GM19468 (cell line): ENCODE data around the gene FBXO4.

ENCODE experiments used
- ATAC-seq: cut with Tn5 transposase; IDR thresholded peaks from one replicate; pipeline ENCODE4 v1.9.1; 2021; ENCODE audit warnings: mild to moderate bottlenecking, moderate library complexity, moderate number of reproducible peaks; ENCODE audit not compliant: unreplicated experiment; ENCODE audit errors: extremely low read depth

Gene FBXO4

DNA sequence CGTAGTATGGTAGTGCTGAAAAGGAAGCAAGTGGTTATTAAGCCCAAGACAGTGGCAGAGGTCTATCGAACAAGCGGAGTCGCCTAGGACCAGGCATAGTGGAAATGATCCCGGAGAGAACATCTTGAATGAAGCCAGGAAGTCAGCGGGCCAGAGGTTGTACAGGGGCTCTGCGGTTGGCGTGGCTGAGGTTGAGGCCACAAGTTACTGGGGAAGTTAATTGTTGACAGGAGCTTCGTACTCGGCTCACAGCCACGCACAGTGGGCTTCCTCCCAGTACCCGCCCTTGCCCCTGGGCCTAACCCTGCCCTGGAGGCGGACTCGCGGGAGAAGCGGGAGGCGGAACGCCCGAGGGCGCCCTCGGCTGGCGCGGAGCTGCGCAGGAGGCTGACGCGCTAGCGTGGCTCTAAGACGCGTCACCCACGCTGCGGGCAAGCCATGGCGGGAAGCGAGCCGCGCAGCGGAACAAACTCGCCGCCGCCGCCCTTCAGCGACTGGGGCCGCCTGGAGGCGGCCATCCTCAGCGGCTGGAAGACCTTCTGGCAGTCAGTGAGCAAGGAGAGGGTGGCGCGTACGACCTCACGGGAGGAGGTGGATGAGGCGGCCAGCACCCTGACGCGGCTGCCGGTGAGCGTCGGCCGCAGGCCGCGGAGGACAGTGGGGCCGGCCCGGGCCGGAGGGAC lies at the start of gene FBXO4:
FBXO4 (plus strand) TSS at position 410 of the 683 bp plus-strand sequence; CDS start at position 439, 29 bp downstream.
- ATAC-seq, result peak; percentile 97

DNA sequence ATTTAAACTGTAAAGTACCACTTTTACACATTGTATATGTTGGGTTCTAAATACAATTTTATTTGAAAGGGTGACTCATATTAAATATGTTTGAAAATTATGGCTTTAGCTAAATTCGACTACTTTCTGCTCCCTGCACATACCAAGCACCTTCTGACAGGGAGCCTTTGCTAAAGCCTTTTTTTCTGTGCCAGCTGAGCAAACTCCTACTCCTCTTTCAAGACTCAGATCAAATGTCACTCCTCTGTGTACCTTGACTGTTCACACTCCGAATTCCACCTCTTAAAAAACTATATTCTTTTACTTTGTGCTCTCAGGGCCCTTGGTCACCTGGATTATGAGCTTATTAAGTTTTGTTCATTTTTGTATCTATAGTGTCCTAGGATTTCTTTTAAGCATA lies 48.4 kb upstream of the FBXO4 start:
- no peak for ATAC-seq

DNA sequence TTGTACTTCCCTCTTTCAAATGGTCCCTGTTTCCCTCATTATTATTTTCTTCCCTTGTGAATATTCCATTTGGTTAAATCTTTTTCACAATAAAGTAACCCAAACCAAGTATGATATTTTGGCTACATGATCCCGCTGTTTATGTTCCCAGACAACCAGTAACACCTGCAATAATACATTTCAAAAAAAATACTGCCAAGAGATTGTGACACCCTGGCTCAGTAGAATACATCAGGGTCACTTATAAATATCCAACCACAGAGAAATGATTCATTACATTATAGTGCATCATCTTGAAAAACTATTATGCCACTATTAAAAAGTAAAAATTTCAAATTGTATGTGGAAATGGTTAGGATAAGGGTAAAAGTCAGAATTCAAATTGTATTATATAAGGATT lies 47.7 kb upstream of the FBXO4 start:
- no peak for ATAC-seq

GRCh38 chr5:41878173-41878572 lies 46.9 kb upstream of the FBXO4 start:
- ATAC-seq, result no peak

- ATAC-seq, result no peak
These were observed 46.2 kb upstream of the FBXO4 start for GRCh38 chr5:41878643-41879478.

DNA sequence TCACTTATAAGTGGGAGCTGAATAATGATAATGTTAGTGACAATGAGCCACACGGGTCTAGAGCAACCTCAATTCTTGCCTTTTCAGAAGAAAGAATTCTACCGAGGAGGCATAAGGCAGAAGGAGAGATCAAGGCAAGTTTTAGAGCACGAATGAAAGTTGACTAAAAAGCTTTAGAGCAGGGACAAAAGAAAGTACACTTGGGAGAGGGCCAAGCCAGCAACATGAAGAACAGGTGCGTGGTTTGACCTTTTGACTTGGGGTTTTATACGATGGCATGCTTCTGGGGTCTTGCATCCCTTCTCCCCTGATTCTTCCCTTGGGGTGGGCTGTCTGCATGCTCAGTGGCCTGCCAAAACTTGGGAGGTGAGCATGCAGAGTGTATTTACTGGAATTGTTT lies 42.3 kb upstream of the FBXO4 start:
- no peak for ATAC-seq

DNA sequence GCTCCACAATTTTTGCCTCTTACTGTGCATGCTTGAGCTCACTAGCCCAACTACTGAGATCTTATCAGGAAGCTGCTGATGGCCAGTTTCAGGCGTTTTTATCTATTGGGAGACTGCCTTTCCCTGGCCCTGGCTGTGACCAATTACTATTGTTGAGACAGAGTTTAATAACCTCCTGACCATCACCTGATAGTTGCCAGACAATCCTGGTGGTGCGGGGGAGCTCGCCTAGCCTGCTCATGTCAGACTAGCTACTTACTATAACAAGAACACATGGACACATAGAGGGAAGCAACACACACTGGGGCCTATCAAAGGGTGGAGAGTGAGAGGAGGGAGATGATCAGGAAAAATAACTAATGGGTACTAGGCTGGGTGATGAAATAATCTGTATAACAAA lies 41.8 kb upstream of the FBXO4 start:
- ATAC-seq, result no peak

DNA sequence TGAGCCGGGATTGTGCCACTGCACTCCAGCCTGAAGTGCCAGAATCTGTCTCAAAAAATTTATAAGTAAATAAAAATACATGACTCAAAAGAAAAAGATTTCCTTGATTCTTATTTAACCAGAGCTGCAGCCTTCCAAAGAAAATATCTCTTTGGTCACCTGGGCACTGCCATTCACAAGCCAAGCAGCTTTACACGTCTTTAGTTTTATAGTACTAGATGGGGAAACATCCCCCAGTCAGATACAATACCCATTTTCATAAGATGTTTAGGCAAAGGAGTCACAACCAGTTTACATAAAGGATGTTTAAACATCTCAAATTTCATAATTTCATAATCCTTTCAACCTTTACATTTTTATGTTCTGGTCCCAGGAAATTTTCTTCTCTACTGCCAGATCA lies 41.1 kb upstream of the FBXO4 start:
- ATAC-seq, result no peak

- no peak for ATAC-seq
These were observed 39.8 kb upstream of the FBXO4 start for GRCh38 chr5:41885286-41885685.

DNA sequence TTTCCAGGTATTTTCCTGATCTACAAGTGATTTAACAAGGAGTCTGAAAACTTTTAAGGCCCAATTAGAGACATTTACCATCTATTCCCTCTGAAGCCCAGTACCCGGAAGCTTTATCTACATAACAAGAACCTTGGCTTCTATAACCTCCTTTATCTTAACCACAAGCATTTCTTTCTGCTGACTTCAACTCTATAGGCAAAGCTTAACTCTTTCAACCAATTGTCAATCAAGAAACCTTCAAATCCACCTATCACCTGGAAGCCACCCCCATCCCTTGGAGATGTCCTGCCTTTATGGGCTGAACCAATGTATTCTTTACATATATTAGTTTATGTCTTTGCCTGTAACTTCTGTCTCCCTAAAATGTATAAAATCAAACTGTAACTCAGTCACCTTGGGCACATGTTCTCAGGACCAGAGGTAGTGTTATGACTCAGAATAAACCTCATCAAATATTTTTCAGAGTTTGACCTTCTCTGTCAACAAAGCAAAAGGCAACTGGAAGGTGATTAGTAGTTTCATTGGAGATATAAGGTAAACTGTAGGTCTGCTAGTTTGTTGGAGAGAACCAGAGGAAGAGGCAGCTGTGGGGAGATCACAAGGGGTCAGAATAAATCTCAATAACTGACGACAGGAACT lies 33.9 kb upstream of the FBXO4 start:
- ATAC-seq, result peak; percentile 27

- ATAC-seq, result no peak
These were observed 33.0 kb upstream of the FBXO4 start for GRCh38 chr5:41892031-41892430.

DNA sequence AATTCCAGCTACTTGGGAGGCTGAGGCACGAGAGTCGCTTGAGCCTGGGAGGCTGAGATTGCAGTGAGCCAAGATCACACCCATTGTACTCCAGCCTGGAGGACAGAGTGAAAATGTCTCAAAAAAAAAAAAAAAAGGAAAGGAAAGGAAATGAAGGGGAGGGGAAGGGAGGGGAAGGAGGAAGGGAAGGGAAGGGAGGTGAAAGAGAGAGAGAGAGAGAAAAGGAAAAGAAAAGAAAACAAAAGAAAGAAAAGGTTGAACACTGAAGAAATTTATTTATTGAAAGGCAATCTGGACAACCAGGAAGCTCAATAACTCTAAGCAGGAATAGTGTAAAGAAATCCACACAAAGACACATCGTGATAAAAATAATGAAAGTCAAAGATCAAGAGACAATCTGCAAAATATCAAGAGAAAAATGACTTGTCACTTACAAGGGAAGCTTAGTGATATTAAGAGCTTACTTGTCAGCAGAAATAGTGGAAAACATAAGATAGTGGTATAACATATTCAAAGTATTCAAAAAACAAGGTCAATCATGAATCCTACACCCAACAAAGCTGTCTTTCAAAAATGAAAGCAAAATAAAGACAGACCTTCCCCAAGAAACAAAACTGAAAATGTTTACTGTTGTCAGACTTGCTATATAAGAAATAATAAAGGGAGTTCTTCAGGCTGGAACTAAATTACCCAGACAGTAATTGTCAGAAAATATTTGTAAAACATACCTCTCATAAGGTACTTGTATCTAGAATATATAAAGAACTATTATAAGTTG lies 31.8 kb upstream of the FBXO4 start:
- ATAC-seq, result peak; percentile 33

- ATAC-seq, result no peak
These were observed 28.9 kb upstream of the FBXO4 start for GRCh38 chr5:41896230-41896629.

- no peak for ATAC-seq
These were observed 21.6 kb upstream of the FBXO4 start for GRCh38 chr5:41903382-41903891.

DNA sequence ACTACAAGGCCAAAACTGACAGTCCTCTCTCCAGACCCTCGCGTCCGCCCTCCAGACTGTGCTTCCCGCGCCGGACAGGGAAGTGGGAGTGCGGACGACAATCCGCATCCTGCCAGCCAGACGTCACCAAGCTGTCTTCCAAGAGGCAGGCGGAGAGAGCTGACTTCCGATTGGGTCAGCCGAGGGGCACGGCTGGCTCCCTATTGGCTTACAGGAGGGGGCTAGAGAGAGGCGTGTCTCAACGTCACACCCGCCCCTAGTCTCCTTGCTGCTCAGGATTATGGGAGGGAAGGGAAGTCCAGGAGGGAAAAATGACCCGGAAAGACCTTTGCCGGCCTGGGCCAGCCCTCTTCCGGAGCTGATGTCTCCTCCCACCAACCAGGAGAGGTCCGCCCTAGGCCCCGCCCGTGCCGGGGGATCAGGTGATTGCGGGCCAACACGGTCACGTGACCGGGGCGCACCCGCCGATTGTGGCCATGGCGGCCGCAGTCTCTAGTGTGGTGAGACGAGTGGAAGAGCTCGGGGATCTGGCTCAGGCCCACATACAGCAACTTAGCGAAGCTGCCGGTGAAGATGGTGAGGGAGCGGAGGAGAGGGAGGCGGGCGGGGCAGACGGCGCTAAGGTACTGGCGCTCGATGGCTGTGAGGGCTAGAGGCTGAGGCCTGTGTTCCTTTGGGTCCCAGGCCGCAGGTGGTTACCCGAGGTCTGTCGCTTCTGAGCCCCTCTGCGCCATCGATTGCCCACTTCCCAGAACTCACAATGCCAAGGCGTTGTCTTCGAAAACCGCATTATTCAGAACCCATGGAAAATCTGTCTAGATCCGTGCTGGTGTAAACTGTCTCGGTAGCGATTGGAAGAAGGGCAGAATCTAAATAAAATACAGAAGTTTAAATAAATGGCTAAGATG lies 20.9 kb upstream of the FBXO4 start, which contains the start of gene RIMOC1:
RIMOC1 (plus strand) TSS at position 453 of the 908 bp plus-strand sequence; CDS start at position 477, 24 bp downstream.
- peak; percentile 98 for ATAC-seq

DNA sequence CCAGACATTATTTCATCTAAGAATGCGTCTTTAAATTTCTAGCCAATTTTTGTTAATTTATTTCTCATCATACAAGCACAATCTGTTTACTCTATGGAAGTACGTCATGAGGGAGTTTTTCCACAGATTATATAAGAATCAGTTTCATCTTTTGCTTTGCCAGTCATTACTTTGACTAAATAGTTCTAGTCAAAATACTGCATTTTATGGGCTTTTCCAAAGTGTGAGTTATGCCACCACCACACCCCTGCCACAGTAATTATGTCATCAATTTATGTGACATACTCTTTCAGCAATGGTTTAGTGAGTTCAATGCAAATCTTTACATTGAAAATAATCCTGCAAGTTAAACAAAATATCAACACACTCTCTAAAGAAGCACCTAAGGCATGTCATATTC lies 18.9 kb upstream of the FBXO4 start:
- ATAC-seq, result no peak

DNA sequence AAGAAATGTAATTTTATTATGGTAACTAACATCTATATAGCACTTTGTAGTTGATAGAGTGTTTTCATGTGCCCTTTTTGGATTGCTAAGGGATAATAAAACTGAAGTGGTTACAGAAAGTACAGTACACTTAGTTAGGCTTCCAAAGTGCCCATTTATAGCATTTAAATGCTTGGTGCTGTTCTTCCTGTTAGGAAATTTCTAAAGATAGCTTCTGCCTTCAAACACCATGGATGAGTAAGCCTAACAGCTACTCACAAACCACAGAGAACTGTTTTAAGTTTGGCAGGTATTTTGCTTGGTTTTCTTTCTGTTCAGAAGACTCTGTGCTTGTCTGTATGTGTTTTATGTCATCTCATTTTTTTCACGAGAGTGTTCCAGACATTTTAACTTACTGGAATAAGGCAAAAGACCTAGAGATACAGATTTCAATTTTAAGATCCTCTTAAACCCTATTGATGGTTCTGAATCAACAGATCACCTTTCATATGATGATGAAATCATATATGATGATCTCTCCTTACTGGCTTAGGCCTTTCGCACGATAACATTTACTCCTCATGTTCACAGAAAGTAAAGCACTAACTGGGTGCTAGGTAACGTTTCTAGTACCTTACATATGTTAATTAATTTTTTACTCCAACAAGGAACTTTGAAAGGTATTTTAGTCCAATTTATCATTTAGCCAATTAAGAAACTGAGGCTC lies 16.6 kb upstream of the FBXO4 start:
- no peak for ATAC-seq

DNA sequence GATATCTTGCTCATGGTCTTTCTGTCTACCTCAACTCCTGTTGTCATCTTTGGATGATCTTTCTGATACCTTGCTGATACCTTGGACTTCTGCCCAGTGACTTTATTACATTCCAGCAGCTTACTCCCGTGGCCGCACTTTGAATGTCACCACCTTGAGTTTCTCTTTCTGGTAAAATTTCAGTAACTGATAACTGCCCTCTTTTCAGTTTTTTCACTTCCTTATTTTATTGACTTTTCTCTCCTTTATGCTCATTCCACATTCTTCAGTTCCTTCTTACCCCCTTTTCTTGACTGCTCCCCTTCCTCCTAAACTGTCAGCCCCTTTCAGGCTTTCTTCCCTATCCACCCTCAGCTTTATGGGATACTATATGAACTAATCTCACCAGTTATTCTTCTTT lies 7.0 kb upstream of the FBXO4 start:
- ATAC-seq, result no peak
